HG03469 (cell line): ENCODE data around the gene MRRF.
"Not testable (repeated sequence)": the region's sequence is repeated elsewhere in the genome, so short reads cannot be mapped to it uniquely, and the experiment has no call there.

Source experiments
- ATAC-seq: cut with Tn5 transposase; IDR thresholded peaks from one replicate; pipeline ENCODE4 v1.9.1; 2021; ENCODE audit warnings: mild to moderate bottlenecking, moderate library complexity, moderate number of reproducible peaks; ENCODE audit not compliant: unreplicated experiment

Gene MRRF

GRCh38 chr9:122349201-122349600 is 84.5 kb downstream of the MRRF start:
- no peak for ATAC-seq

GRCh38 chr9:122350577-122351355 is 86.1 kb downstream of the MRRF start:
- ATAC-seq = peak; percentile 83

- ATAC-seq = no peak
Observed at GRCh38 chr9:122354536-122355199, 90.0 kb downstream of the MRRF start.

GRCh38 chr9:122355336-122355875 is 90.7 kb downstream of the MRRF start:
- ATAC-seq = no peak

GRCh38 chr9:122356627-122357026 is 91.9 kb downstream of the MRRF start:
- ATAC-seq = no peak

GRCh38 chr9:122360891-122361290 is 96.2 kb downstream of the MRRF start:
- ATAC-seq = no peak

GRCh38 chr9:122363131-122363530 is 98.4 kb downstream of the MRRF start:
- not testable (repeated sequence) for ATAC-seq

GRCh38 chr9:122364117-122364782 is 99.6 kb downstream of the MRRF start:
- no peak for ATAC-seq

GRCh38 chr9:122364783-122365150 is 100.1 kb downstream of the MRRF start:
- ATAC-seq = no peak

- no peak for ATAC-seq
Observed at GRCh38 chr9:122366074-122366660, 101.5 kb downstream of the MRRF start.

GRCh38 chr9:122367065-122367464 is 102.4 kb downstream of the MRRF start:
- ATAC-seq = no peak

GRCh38 chr9:122367774-122368460 is 103.2 kb downstream of the MRRF start:
- ATAC-seq = no peak

GRCh38 chr9:122368642-122369041 is 104.0 kb downstream of the MRRF start:
- no peak for ATAC-seq

GRCh38 chr9:122370303-122370702 is 105.6 kb downstream of the MRRF start:
- no peak for ATAC-seq

- ATAC-seq = no peak
Observed at GRCh38 chr9:122370869-122371755, 106.4 kb downstream of the MRRF start, which contains the start of gene PTGS1. Gene PTGS1 (plus strand): TSS chr9:122371024. CDS start chr9:122371085, 61 bp downstream.

- no peak for ATAC-seq
Observed at GRCh38 chr9:122371846-122372245, 107.2 kb downstream of the MRRF start.

- ATAC-seq = no peak
Observed at GRCh38 chr9:122372856-122373845, 108.5 kb downstream of the MRRF start.

GRCh38 chr9:122374885-122375420 is 110.3 kb downstream of the MRRF start:
- ATAC-seq = no peak
